Neural cell (in vitro differentiated cells): ENCODE data around the gene UBE2L3.
"Not testable (repeated sequence)": the region's sequence is repeated elsewhere in the genome, so short reads cannot be mapped to it uniquely, and the experiment has no call there.

Source experiments
- CTCF ChIP-seq: fragments of 450-650 bp; IDR thresholded peaks from 2 replicates; pipeline ENCODE4 v1.5.1; 2014; ENCODE audit warnings: antibody characterized with exemption, mild to moderate bottlenecking, moderate library complexity; ENCODE audit not compliant: poor library complexity, severe bottlenecking
- EP300 ChIP-seq: fragments of 450-650 bp; conservative IDR thresholded peaks from 2 replicates; pipeline ENCODE4 v1.6.1; 2014; ENCODE audit warnings: antibody characterized with exemption, mild to moderate bottlenecking, moderate library complexity; ENCODE audit not compliant: poor library complexity, severe bottlenecking
- EZH2 ChIP-seq: fragments of 200-600, 300-800 bp; shearing (Covaris generic), sonication (generic); IDR thresholded peaks from 2 replicates; pipeline ENCODE4 v1.6.1; 2014; ENCODE audit warnings: antibody characterized with exemption, low read length, borderline replicate concordance, mild to moderate bottlenecking; ENCODE audit not compliant: insufficient read depth, poor library complexity, severe bottlenecking
- MXI1 ChIP-seq: fragments of 450-650 bp; conservative IDR thresholded peaks from 2 replicates; pipeline ENCODE4 v1.6.1; 2014; ENCODE audit warnings: antibody characterized with exemption, mild to moderate bottlenecking; ENCODE audit not compliant: poor library complexity, severe bottlenecking
- POLR2AphosphoS5 ChIP-seq: IDR thresholded peaks from 2 replicates; pipeline ENCODE4 v1.6.1; 2012
- RAD21 ChIP-seq: fragments of 450-650 bp; conservative IDR thresholded peaks from 2 replicates; pipeline ENCODE4 v1.6.1; 2014; ENCODE audit warnings: antibody characterized with exemption, mild to moderate bottlenecking, moderate library complexity
- REST ChIP-seq: IDR thresholded peaks from 2 replicates; pipeline ENCODE4 v1.6.1; 2012; ENCODE audit warnings: borderline replicate concordance
- SMC3 ChIP-seq: fragments of 450-650 bp; conservative IDR thresholded peaks from 2 replicates; pipeline ENCODE4 v1.6.1; 2014; ENCODE audit warnings: antibody characterized with exemption, mild to moderate bottlenecking, moderate library complexity; ENCODE audit not compliant: poor library complexity
- TAF1 ChIP-seq: IDR thresholded peaks from 2 replicates; pipeline ENCODE4 v1.6.1; 2012; ENCODE audit warnings: low read depth

GRCh38 chr22:21580623-21581007 lies 13.1 kb downstream of the UBE2L3 start:
- not testable (repeated sequence) for TF ChIP-seq CTCF, RAD21, POLR2AphosphoS5, EZH2, REST, SMC3, EP300, TAF1, MXI1
